ENCODE measurements around the gene SRPRB.
A peak's percentile ranks its signal among the peaks of the same experiment; 100 is the strongest.

The SRPRB gene

DNA sequence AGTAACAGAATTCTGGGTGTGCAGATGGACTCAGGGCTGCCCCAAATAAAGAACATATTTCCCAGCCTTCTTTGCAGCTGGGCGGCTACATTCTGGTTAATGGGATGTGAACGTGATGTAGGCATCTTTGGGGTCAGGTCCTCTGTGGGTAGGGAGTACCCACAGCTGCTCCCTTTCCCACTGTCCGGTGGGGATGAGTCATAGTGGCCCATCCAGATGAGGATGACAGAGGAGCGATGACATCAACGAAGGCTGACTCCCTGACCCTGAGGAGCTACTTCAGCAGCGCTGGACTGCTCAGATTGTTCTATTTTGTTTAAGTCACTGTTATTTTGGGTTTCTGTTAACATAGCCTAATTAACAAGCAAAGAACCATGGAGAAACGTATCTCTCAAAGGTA lies 38.0 kb downstream of the SRPRB start:
- Histone ChIP-seq H3K27me3 (ENCODE audit: insufficient read depth, low read depth, severe bottlenecking) (peaks cover 34% of the 10 kb centered on the region), H3K9me3 (ENCODE audit: severe bottlenecking) (no peaks in the 10 kb centered on the region)
- TF ChIP-seq CTCF (IDR thresholded peaks at IDR 0.05; ENCODE audit: low read depth, low read length): no peak

DNA sequence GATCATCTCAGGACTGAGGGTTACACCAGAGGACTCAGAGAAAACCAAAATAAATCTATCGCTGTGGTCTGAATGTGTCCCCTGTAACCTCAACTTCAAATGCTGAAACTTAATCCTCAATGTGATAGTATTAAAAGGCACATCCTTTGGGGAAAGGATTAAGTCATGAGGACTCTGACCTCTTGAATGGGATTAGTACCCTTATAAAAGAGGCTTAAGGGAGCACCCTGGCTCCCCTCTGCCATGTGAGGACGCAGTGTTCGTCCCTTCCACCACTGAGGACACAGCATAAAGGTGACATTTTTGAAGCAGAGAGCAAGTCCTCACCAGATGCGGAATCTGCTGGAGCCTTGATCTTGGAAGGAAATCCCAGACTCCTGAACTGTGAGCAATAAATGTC lies 39.5 kb downstream of the SRPRB start:
- Histone ChIP-seq H3K9me3 (ENCODE audit: severe bottlenecking) (no peaks in the 10 kb centered on the region), H3K36me3 (no peaks in the 10 kb centered on the region), H3K27ac (no peak overlapping the region), H3K27me3 (ENCODE audit: insufficient read depth, low read depth, severe bottlenecking) (peaks cover 34% of the 10 kb centered on the region), H3K4me3 (ENCODE audit: low read depth, low read length) (no peak overlapping the region)
- TF ChIP-seq CTCF (IDR thresholded peaks at IDR 0.05; ENCODE audit: low read depth, low read length): no peak
- peak; percentile 60 for DNase-seq

More for the DNA sequence above, 38.0 kb downstream of the SRPRB start:
- no peak overlapping the region for H3K27ac ChIP-seq
- H3K36me3 ChIP-seq: no peaks in the 10 kb centered on the region
- no peak overlapping the region for H3K4me3 ChIP-seq (ENCODE audit: low read depth, low read length)
- DNase-seq: no peak

- no peak overlapping the region for H3K4me3 ChIP-seq (ENCODE audit: low read depth, low read length)
- DNase-seq: no peak
These were observed 43.7 kb downstream of the SRPRB start for GRCh38 chr3:133849346-133849745.

DNA sequence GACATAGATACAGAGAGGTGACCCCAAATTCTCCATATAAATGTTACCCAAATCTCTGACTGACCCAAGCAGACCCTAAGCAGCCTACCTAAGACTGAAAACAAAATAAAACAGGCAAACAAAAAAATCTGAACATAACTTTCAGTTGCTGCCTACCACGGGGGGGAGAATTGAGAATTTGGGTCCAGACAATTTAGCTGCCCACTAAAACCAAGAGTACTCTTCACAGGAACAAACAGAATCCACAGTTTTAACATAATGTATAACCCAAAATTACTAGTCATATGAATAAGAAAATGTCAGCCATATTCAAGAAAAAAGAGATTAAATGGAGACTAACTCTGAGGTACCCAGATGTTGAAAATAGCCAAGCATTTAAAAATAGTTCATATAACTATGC lies 44.4 kb downstream of the SRPRB start:
- Histone ChIP-seq H3K27ac (no peak overlapping the region), H3K9me3 (ENCODE audit: severe bottlenecking) (no peaks in the 10 kb centered on the region), H3K4me3 (ENCODE audit: low read depth, low read length) (no peak overlapping the region), H3K36me3 (no peaks in the 10 kb centered on the region), H3K27me3 (ENCODE audit: insufficient read depth, low read depth, severe bottlenecking) (peaks cover 3% of the 10 kb centered on the region)
- DNase-seq: no peak
- no peak for TF ChIP-seq CTCF (IDR thresholded peaks at IDR 0.05; ENCODE audit: low read depth, low read length)

More at GRCh38 chr3:133849346-133849745, 43.7 kb downstream of the SRPRB start:
- H3K27ac ChIP-seq: no peak overlapping the region
- TF ChIP-seq CTCF (IDR thresholded peaks at IDR 0.05; ENCODE audit: low read depth, low read length): no peak
- H3K36me3 ChIP-seq: no peaks in the 10 kb centered on the region
- H3K9me3 ChIP-seq (ENCODE audit: severe bottlenecking): no peaks in the 10 kb centered on the region
- peaks cover 7% of the 10 kb centered on the region for H3K27me3 ChIP-seq (ENCODE audit: insufficient read depth, low read depth, severe bottlenecking)

GRCh38 chr3:133851266-133851906 lies 45.8 kb downstream of the SRPRB start:
- no peak for DNase-seq
- H3K4me3 ChIP-seq (ENCODE audit: low read depth, low read length): no peak overlapping the region

More at GRCh38 chr3:133851266-133851906, 45.8 kb downstream of the SRPRB start:
- no peaks in the 10 kb centered on the region for H3K9me3 ChIP-seq (ENCODE audit: severe bottlenecking)
- no peak overlapping the region for H3K27ac ChIP-seq
- H3K36me3 ChIP-seq: no peaks in the 10 kb centered on the region
- no peak for TF ChIP-seq CTCF (IDR thresholded peaks at IDR 0.05; ENCODE audit: low read depth, low read length)
- H3K27me3 ChIP-seq (ENCODE audit: insufficient read depth, low read depth, severe bottlenecking): peaks cover 3% of the 10 kb centered on the region

Data from WERI-Rb-1 (cell line).